Stimulated activated CD4-positive, alpha-beta T cell treated with anti-CD3 and anti-CD28 coated beads, Interleukin-2, amount 100 ng/mL, for 4 hours (primary cell): Measurements from ENCODE around the gene SSBP2.
"Not testable (repeated sequence)": the region's sequence is repeated elsewhere in the genome, so short reads cannot be mapped to it uniquely, and the experiment has no call there.

Experiments used
- DNase-seq: peaks from one replicate; pipeline ENCODE4 v3.0.0-alpha.2; 2020; ENCODE audit warnings: low read depth

The SSBP2 gene

GRCh38 chr5:81657386-81657785 is 93.5 kb downstream of the SSBP2 start:
- DNase-seq, result no peak

GRCh38 chr5:81656783-81657182 is 94.1 kb downstream of the SSBP2 start:
- DNase-seq, result no peak

GRCh38 chr5:81650987-81651386 is 99.9 kb downstream of the SSBP2 start:
- no peak for DNase-seq

- no peak for DNase-seq
Measured at GRCh38 chr5:81646469-81646995, 104.4 kb downstream of the SSBP2 start.

GRCh38 chr5:81642210-81642609 is 108.7 kb downstream of the SSBP2 start:
- DNase-seq, result no peak

- DNase-seq, result no peak
Measured at GRCh38 chr5:81639556-81639955, 111.3 kb downstream of the SSBP2 start.

GRCh38 chr5:81638471-81638870 is 112.4 kb downstream of the SSBP2 start:
- DNase-seq, result no peak

GRCh38 chr5:81633891-81634290 is 117.0 kb downstream of the SSBP2 start:
- no peak for DNase-seq

GRCh38 chr5:81633471-81633870 is 117.4 kb downstream of the SSBP2 start:
- no peak for DNase-seq

GRCh38 chr5:81632679-81633078 is 118.2 kb downstream of the SSBP2 start:
- DNase-seq, result no peak

GRCh38 chr5:81631621-81632020 is 119.3 kb downstream of the SSBP2 start:
- DNase-seq, result no peak

- DNase-seq, result peak; percentile 1
Measured at GRCh38 chr5:81631124-81631523, 119.8 kb downstream of the SSBP2 start.

- DNase-seq, result no peak
Measured at GRCh38 chr5:81630684-81631083, 120.2 kb downstream of the SSBP2 start.

GRCh38 chr5:81629986-81630385 is 120.9 kb downstream of the SSBP2 start:
- DNase-seq, result no peak

GRCh38 chr5:81628061-81628460 is 122.8 kb downstream of the SSBP2 start:
- DNase-seq, result not testable (repeated sequence)

GRCh38 chr5:81626524-81626923 is 124.4 kb downstream of the SSBP2 start:
- DNase-seq, result no peak

- no peak for DNase-seq
Measured at GRCh38 chr5:81609810-81610375, 141.0 kb downstream of the SSBP2 start.

GRCh38 chr5:81608976-81609375 is 141.9 kb downstream of the SSBP2 start:
- DNase-seq, result no peak

GRCh38 chr5:81607693-81608092 is 143.2 kb downstream of the SSBP2 start:
- no peak for DNase-seq

- DNase-seq, result no peak
Measured at GRCh38 chr5:81606150-81606549, 144.7 kb downstream of the SSBP2 start.

- DNase-seq, result no peak
Measured at GRCh38 chr5:81605299-81605698, 145.6 kb downstream of the SSBP2 start.

GRCh38 chr5:81604193-81604592 is 146.7 kb downstream of the SSBP2 start:
- DNase-seq, result no peak

GRCh38 chr5:81601919-81602318 is 149.0 kb downstream of the SSBP2 start:
- DNase-seq, result no peak

- not testable (repeated sequence) for DNase-seq
Measured at GRCh38 chr5:81592085-81592484, 158.8 kb downstream of the SSBP2 start.
